ENCODE results near the gene MARCO. TPM values are rescaled to one million over a fixed set of nuclear protein-coding genes. Genes with fewer than 3 reads are reported as not detected.
"Not testable (repeated sequence)": the region's sequence is repeated elsewhere in the genome, so short reads cannot be mapped to it uniquely, and the experiment has no call there.

The MARCO gene
- total RNA-seq, 2 donors from 2014 or later: not detected

- H3K4me3 ChIP-seq (ENCODE audit: low read length): no peak overlapping the region
- no peak for TF ChIP-seq CTCF (conservative IDR thresholded peaks at IDR 0.05)
- Mint-ChIP-seq H3K4me3 (no peak overlapping the region), H3K36me3 (ENCODE audit: low read depth) (no peaks in the 10 kb centered on the region), H3K9me3 (peaks cover 5% of the 10 kb centered on the region), H3K27ac (no peak overlapping the region), H3K27me3 (ENCODE audit: insufficient read depth) (peaks cover 21% of the 10 kb centered on the region), H3K4me1 (no peaks in the 10 kb centered on the region)
- peaks cover 9% of the 10 kb centered on the region for H3K27me3 ChIP-seq (ENCODE audit: control insufficient read depth, insufficient read depth, low read length, poor library complexity, severe bottlenecking)
- H3K9me3 ChIP-seq (ENCODE audit: control insufficient read depth, low read length): no peaks in the 10 kb centered on the region
- H3K27ac ChIP-seq (ENCODE audit: low read depth, low read length): no peak overlapping the region
- no peaks in the 10 kb centered on the region for H3K4me1 ChIP-seq (ENCODE audit: control insufficient read depth, insufficient read depth, low read length)
- H3K9ac ChIP-seq (ENCODE audit: extremely low read depth, low read length, poor library complexity, severe bottlenecking): no peak overlapping the region
- WGBS, 2 experiments (ENCODE audit: insufficient coverage in 1 of 2, insufficient read length in 1 of 2): 84 to 90% methylated on average over 13 to 14 of the region's 14 CpGs
- DNase-seq: no peak
- H3K36me3 ChIP-seq (ENCODE audit: control insufficient read depth, insufficient read depth, low read length): no peaks in the 10 kb centered on the region
Measured at GRCh38 chr2:118994172-118994700, 52.2 kb downstream of the MARCO start.

GRCh38 chr2:118994778-118995177 lies 52.8 kb downstream of the MARCO start:
- no peak for TF ChIP-seq CTCF (conservative IDR thresholded peaks at IDR 0.05)
- Mint-ChIP-seq H3K4me1 (no peaks in the 10 kb centered on the region), H3K9me3 (peaks cover 5% of the 10 kb centered on the region), H3K36me3 (ENCODE audit: low read depth) (no peaks in the 10 kb centered on the region), H3K27me3 (ENCODE audit: insufficient read depth) (peaks cover 21% of the 10 kb centered on the region), H3K4me3 (no peak overlapping the region), H3K27ac (no peak overlapping the region)
- no peak overlapping the region for H3K4me3 ChIP-seq (ENCODE audit: low read length)
- H3K27me3 ChIP-seq (ENCODE audit: control insufficient read depth, insufficient read depth, low read length, poor library complexity, severe bottlenecking): peaks cover 9% of the 10 kb centered on the region
- H3K36me3 ChIP-seq (ENCODE audit: control insufficient read depth, insufficient read depth, low read length): no peaks in the 10 kb centered on the region
- H3K9ac ChIP-seq (ENCODE audit: extremely low read depth, low read length, poor library complexity, severe bottlenecking): no peak overlapping the region
- no peaks in the 10 kb centered on the region for H3K9me3 ChIP-seq (ENCODE audit: control insufficient read depth, low read length)
- H3K4me1 ChIP-seq (ENCODE audit: control insufficient read depth, insufficient read depth, low read length): no peaks in the 10 kb centered on the region
- DNase-seq: no peak
- H3K27ac ChIP-seq (ENCODE audit: low read depth, low read length): no peak overlapping the region
- 79 to 90% methylated on average over 2 of the region's 2 CpGs for WGBS, 2 experiments (ENCODE audit: insufficient coverage in 1 of 2, insufficient read length in 1 of 2)

- not testable (repeated sequence) for H3K4me1 Mint-ChIP-seq; H3K4me3 Mint-ChIP-seq; H3K4me3 ChIP-seq (ENCODE audit: low read length); H3K9me3 ChIP-seq (ENCODE audit: control insufficient read depth, low read length); H3K4me1 ChIP-seq (ENCODE audit: control insufficient read depth, insufficient read depth, low read length); H3K27ac Mint-ChIP-seq; H3K27ac ChIP-seq (ENCODE audit: low read depth, low read length); H3K36me3 ChIP-seq (ENCODE audit: control insufficient read depth, insufficient read depth, low read length); H3K27me3 ChIP-seq (ENCODE audit: control insufficient read depth, insufficient read depth, low read length, poor library complexity, severe bottlenecking); H3K9ac ChIP-seq (ENCODE audit: extremely low read depth, low read length, poor library complexity, severe bottlenecking); DNase-seq; H3K36me3 Mint-ChIP-seq (ENCODE audit: low read depth)
- 70 to 86% methylated on average over 2 to 4 of the region's 4 CpGs for WGBS, 2 experiments (ENCODE audit: insufficient coverage in 1 of 2, insufficient read length in 1 of 2)
- Mint-ChIP-seq H3K27me3 (ENCODE audit: insufficient read depth) (peaks cover 15% of the 10 kb centered on the region), H3K9me3 (peaks cover 19% of the 10 kb centered on the region)
Measured at GRCh38 chr2:119003856-119004255, 61.9 kb downstream of the MARCO start.

- Histone ChIP-seq H3K9me3 (ENCODE audit: control insufficient read depth, low read length) (no peaks in the 10 kb centered on the region), H3K36me3 (ENCODE audit: control insufficient read depth, insufficient read depth, low read length) (no peaks in the 10 kb centered on the region), H3K9ac (ENCODE audit: extremely low read depth, low read length, poor library complexity, severe bottlenecking) (no peak overlapping the region), H3K27ac (ENCODE audit: low read depth, low read length) (no peak overlapping the region), H3K4me1 (ENCODE audit: control insufficient read depth, insufficient read depth, low read length) (no peaks in the 10 kb centered on the region), H3K4me3 (ENCODE audit: low read length) (no peak overlapping the region), H3K27me3 (ENCODE audit: control insufficient read depth, insufficient read depth, low read length, poor library complexity, severe bottlenecking) (peaks cover 9% of the 10 kb centered on the region)
- peaks cover 19% of the 10 kb centered on the region for H3K27me3 Mint-ChIP-seq (ENCODE audit: insufficient read depth)
- no peak overlapping the region for H3K27ac Mint-ChIP-seq
- no peak for TF ChIP-seq CTCF (conservative IDR thresholded peaks at IDR 0.05)
- no peaks in the 10 kb centered on the region for H3K36me3 Mint-ChIP-seq (ENCODE audit: low read depth)
- no peak overlapping the region for H3K4me3 Mint-ChIP-seq
- no peaks in the 10 kb centered on the region for H3K4me1 Mint-ChIP-seq
- WGBS, 2 experiments (ENCODE audit: insufficient coverage in 1 of 2, insufficient read length in 1 of 2): 81 to 90% methylated on average over 1 to 3 of the region's 3 CpGs
- DNase-seq: no peak
- peaks cover 19% of the 10 kb centered on the region for H3K9me3 Mint-ChIP-seq
Measured at GRCh38 chr2:119004602-119005001, 62.6 kb downstream of the MARCO start.

Data from endodermal cell (in vitro differentiated cells).